ENCODE measurements around the gene RBM33. TPM values are rescaled to one million over a fixed set of nuclear protein-coding genes. Genes with fewer than 3 reads are reported as not detected.

RBM33 gene
- total and polyA plus RNA-seq, 10 of the 15 experiments (the other 5 are each of a cell fraction or from before 2014, with no cell fraction given), result 4.7 to 67.2 (median 24.3) TPM

- WGBS (ENCODE audit: insufficient coverage, insufficient replicate concordance, low lambda C conversion rate, missing lambda C conversion rate), result 21% methylated on average over 18 of the region's 22 CpGs
- RAD21 ChIA-PET (ENCODE audit: unreplicated experiment), result interaction anchor here (0.7 kb wide), 1 partner anchor 1201 kb away, joined by 5 read pairs; no protein-coding TSS in a partner anchor
- SMC1A ChIA-PET (ENCODE audit: uncharacterized antibody, unreplicated experiment), result no interaction called here
These were observed 170.1 kb downstream of the RBM33 start for GRCh38 chr7:155814316-155815276.

More at GRCh38 chr7:155814316-155815276, 170.1 kb downstream of the RBM33 start:
- Histone ChIP-seq H3K9ac (ENCODE audit: control insufficient read depth, insufficient read depth, low read length) (no peak overlapping the region), H3K4me2 (ENCODE audit: control insufficient read depth, insufficient read depth) (no peak overlapping the region), H4K20me1 (ENCODE audit: control insufficient read depth, insufficient read depth) (no peaks in the 10 kb centered on the region), H3K79me2 (ENCODE audit: control insufficient read depth, insufficient read depth, low read length) (no peaks in the 10 kb centered on the region), H2AFZ (ENCODE audit: control insufficient read depth, low read depth, low read length) (no peak overlapping the region), H3K4me1 (ENCODE audit: control insufficient read depth, insufficient read depth, low read length) (no peaks in the 10 kb centered on the region), H3K9me3 (replicated peaks; ENCODE audit: control insufficient read depth, insufficient read depth, low read length) (no peaks in the 10 kb centered on the region; the same call in 2 of the 3 replicates), H3K36me3 (ENCODE audit: control insufficient read depth in 2 of 2, insufficient read depth in 2 of 2, low read length in 1 of 2) (no peaks in the 10 kb centered on the region), H3K27me3 (replicated peaks in 1 of 2; ENCODE audit: control insufficient read depth in 2 of 2, insufficient read depth in 2 of 2, low read length in 1 of 2) (peaks cover 8 to 11% of the 10 kb centered on the region in 2 experiments), H3K4me3 (no peak overlapping the region), H3K27ac (ENCODE audit: control insufficient read depth, insufficient read depth) (no peak overlapping the region)
- no TSS peak for BruUV-seq (replicated peaks)
- in situ Hi-C loops (cut with MboI), result loop anchor here (5.0 to 25.0 kb wide), 3 partner anchors 658 to 1448 kb away; no protein-coding TSS in a partner anchor
- DNase-seq (ENCODE audit: low read depth, low spot score), result no peak
- ATAC-seq, result peak; percentile 14
- ChIA-PET CTCF (interaction anchor here (0.6 to 0.7 kb wide), 2 partner anchors 112 to 1659 kb away, joined by 3 read pairs; no protein-coding TSS in a partner anchor), POLR2A (no interaction called here)
- intact Hi-C loops (cut with micrococcal nuclease; ENCODE audit: unreplicated experiment), result loop anchor here (1.0 to 10.0 kb wide), 4 partner anchors 340 to 1002 kb away; partner anchors contain the start of gene RNF32
- no peak for TF ChIP-seq SMC3 (IDR thresholded peaks at IDR 0.05; ENCODE audit: borderline replicate concordance, low read length)
- no peak for TF ChIP-seq ATF3 (IDR thresholded peaks at IDR 0.05; ENCODE audit: borderline replicate concordance, extremely low read depth, low read depth, low read length)
- TF ChIP-seq ZNF274 (IDR thresholded peaks at IDR 0.05; ENCODE audit: insufficient read depth, insufficient read length), result no peak
- FAIRE-seq, result no peak
